ENCODE results near the gene ARHGEF19. TPM values are rescaled to one million over a fixed set of nuclear protein-coding genes. Genes with fewer than 3 reads are reported as not detected.

ARHGEF19 gene
- total and polyA plus RNA-seq, 2 of the 13 experiments (the other 11 are each of a cell fraction or from before 2014, with no cell fraction given): 1.7 to 1.8 TPM

- no peak for TF ChIP-seq ZFP37 (CRISPR knock-in tag; IDR thresholded peaks at IDR 0.05; ENCODE audit: borderline replicate concordance)
- TF ChIP-seq BCL3 (CRISPR knock-in tag; IDR thresholded peaks at IDR 0.05): no peak
- no peak; the same call in none of the 2 replicates for TF ChIP-seq ATF1 (CRISPR knock-in tag; IDR thresholded peaks at IDR 0.05)
- no peak for TF ChIP-seq NFATC3 (CRISPR knock-in tag; IDR thresholded peaks at IDR 0.05)
- TF ChIP-seq ZNF710 (CRISPR knock-in tag; IDR thresholded peaks at IDR 0.05; ENCODE audit: borderline replicate concordance): peak; percentile 58; the same call in 1 of the 2 replicates
- no peak for TF ChIP-seq NFYB (CRISPR knock-in tag; IDR thresholded peaks at IDR 0.05)
- TF ChIP-seq PHB2 (IDR thresholded peaks at IDR 0.05; ENCODE audit: partially characterized antibody): no peak
- TF ChIP-seq GABPA (IDR thresholded peaks at IDR 0.05; ENCODE audit: low read depth, low read length): peak; percentile 38; the same call in 1 of the 2 replicates
- TF ChIP-seq GABPA (CRISPR knock-in tag; IDR thresholded peaks at IDR 0.05; ENCODE audit: low read depth): peak; percentile 89
- TF ChIP-seq NR2C2 (CRISPR knock-in tag; IDR thresholded peaks at IDR 0.05; ENCODE audit: borderline replicate concordance): peak; percentile 72
- TF ChIP-seq, protein P1, sequence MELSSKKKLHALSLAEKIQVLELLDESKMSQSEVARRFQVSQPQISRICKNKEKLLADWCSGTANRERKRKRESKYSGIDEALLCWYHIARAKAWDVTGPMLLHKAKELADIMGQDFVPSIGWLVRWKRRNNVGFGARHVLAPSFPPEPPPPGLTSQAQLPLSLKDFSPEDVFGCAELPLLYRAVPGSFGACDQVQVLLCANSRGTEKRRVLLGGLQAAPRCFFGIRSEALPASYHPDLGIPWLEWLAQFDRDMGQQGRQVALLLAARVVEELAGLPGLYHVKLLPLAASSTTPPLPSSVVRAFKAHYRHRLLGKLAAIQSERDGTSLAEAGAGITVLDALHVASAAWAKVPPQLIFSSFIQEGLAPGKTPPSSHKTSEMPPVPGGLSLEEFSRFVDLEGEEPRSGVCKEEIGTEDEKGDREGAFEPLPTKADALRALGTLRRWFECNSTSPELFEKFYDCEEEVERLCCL (CRISPR knock-in tag; IDR thresholded peaks at IDR 0.05; ENCODE audit: borderline replicate concordance): peak; percentile 91; the same call in 1 of the 2 replicates
- no peak for TF ChIP-seq ZNF672 (CRISPR knock-in tag; IDR thresholded peaks at IDR 0.05)
- no peak; the same call in 1 of the 2 replicates for TF ChIP-seq PRMT3 (CRISPR knock-in tag; IDR thresholded peaks at IDR 0.05; ENCODE audit: borderline replicate concordance, low read depth)
- peak; percentile 47; the same call in 1 of the 2 replicates for TF ChIP-seq IKZF5 (CRISPR knock-in tag; IDR thresholded peaks at IDR 0.05)
- no peak for TF ChIP-seq THYN1 (CRISPR knock-in tag; IDR thresholded peaks at IDR 0.05; ENCODE audit: borderline replicate concordance, low read depth)
- TF ChIP-seq RNF219 (CRISPR knock-in tag; IDR thresholded peaks at IDR 0.05): no peak
These were observed 33.6 kb downstream of the ARHGEF19 start (continued) for GRCh38 chr1:16178596-16179497.

Data from HepG2 (cell line).